CD4-positive, CD25-positive, alpha-beta regulatory T cell (primary cell): Measurements from ENCODE around the gene AIPL1. TPM values are rescaled to one million over a fixed set of nuclear protein-coding genes. Genes with fewer than 3 reads are reported as not detected.

Experiments
- ATAC-seq, 2 donors: fragments of 150-1000 bp; cut with Tn5 transposase; one replicate each; pipeline ENCODE4 v1.10.0; 2021; ENCODE audit warnings: low read depth in 2 of 2, moderate number of reproducible peaks in 2 of 2, moderate library complexity in 1 of 2
- DNase-seq, 3 donors: peaks; one replicate each; pipeline versions ENCODE4 v3.0.0 to v3.0.0-alpha.2; 2012 to 2022; ENCODE audit warnings: mixed read lengths in 1 of 3
- H3K27ac ChIP-seq: one replicate; pipeline ENCODE4 v1.7.0; 2013; ENCODE audit warnings: mild to moderate bottlenecking, low read length; ENCODE audit not compliant: insufficient read depth, poor library complexity, severe bottlenecking
- H3K27me3 ChIP-seq: one replicate; pipeline ENCODE4 v1.7.0; 2013; ENCODE audit warnings: low read length; ENCODE audit not compliant: control insufficient read depth, insufficient read depth
- H3K36me3 ChIP-seq: one replicate; pipeline ENCODE4 v1.7.0; 2013; ENCODE audit warnings: mild to moderate bottlenecking, low read length, moderate library complexity; ENCODE audit not compliant: control insufficient read depth, insufficient read depth
- H3K4me1 ChIP-seq: 2 replicates; pipeline ENCODE4 v1.7.0; 2013; ENCODE audit warnings: mild to moderate bottlenecking, low read length; ENCODE audit not compliant: insufficient read depth, control insufficient read depth, poor library complexity, severe bottlenecking
- H3K4me3 ChIP-seq: one replicate; pipeline ENCODE4 v1.7.0; 2013; ENCODE audit warnings: low read depth, mild to moderate bottlenecking, low read length, moderate library complexity
- H3K9me3 ChIP-seq, 2 experiments: 1 replicate in 1 of 2; 2 replicates in 1 of 2; pipeline ENCODE4 v1.7.0; 2013; ENCODE audit warnings: low read length in 2 of 2, mild to moderate bottlenecking in 1 of 2, moderate library complexity in 1 of 2; ENCODE audit not compliant: control insufficient read depth in 2 of 2
- H3K27ac Mint-ChIP-seq, 3 donors: one replicate each; pipeline ENCODE4 v1.8.0; 2020 to 2022; ENCODE audit warnings: mild to moderate bottlenecking in 3 of 3, mixed read lengths in 3 of 3, moderate library complexity in 2 of 3
- H3K27me3 Mint-ChIP-seq: one replicate; pipeline ENCODE4 v1.8.0; 2022; ENCODE audit warnings: mild to moderate bottlenecking, mixed read lengths
- H3K36me3 Mint-ChIP-seq: one replicate; pipeline ENCODE4 v1.8.0; 2020; ENCODE audit warnings: mixed read lengths
- H3K4me1 Mint-ChIP-seq, 4 donors: one replicate each; pipeline ENCODE4 v1.8.0; 2020 to 2022; ENCODE audit warnings: mixed read lengths in 4 of 4, mild to moderate bottlenecking in 1 of 4
- H3K4me3 Mint-ChIP-seq, 4 donors: one replicate each; pipeline ENCODE4 v1.8.0; 2020 to 2022; ENCODE audit warnings: mild to moderate bottlenecking in 4 of 4, mixed read lengths in 4 of 4, moderate library complexity in 3 of 4
- H3K9me3 Mint-ChIP-seq, 7 donors: one replicate each; pipeline ENCODE4 v1.8.0; 2020 to 2022; ENCODE audit warnings: mixed read lengths in 7 of 7, mild to moderate bottlenecking in 3 of 7, moderate library complexity in 2 of 7
- polyA plus RNA-seq, 4 donors: library from polyadenylated mRNA; unstranded; fragments of 300-500 nt; fragmentation: Illumina TruSeq; gene quantifications; one replicate each; pipeline ENCODE4 v1.2.3, GENCODE V29; 2021
- total RNA-seq: library from RNA; stranded (reverse); gene quantifications from one replicate; pipeline ENCODE4 v1.2.3, GENCODE V29; 2022

AIPL1 gene
- total and polyA plus RNA-seq, 5 donors from 2014 or later, result not detected

DNA sequence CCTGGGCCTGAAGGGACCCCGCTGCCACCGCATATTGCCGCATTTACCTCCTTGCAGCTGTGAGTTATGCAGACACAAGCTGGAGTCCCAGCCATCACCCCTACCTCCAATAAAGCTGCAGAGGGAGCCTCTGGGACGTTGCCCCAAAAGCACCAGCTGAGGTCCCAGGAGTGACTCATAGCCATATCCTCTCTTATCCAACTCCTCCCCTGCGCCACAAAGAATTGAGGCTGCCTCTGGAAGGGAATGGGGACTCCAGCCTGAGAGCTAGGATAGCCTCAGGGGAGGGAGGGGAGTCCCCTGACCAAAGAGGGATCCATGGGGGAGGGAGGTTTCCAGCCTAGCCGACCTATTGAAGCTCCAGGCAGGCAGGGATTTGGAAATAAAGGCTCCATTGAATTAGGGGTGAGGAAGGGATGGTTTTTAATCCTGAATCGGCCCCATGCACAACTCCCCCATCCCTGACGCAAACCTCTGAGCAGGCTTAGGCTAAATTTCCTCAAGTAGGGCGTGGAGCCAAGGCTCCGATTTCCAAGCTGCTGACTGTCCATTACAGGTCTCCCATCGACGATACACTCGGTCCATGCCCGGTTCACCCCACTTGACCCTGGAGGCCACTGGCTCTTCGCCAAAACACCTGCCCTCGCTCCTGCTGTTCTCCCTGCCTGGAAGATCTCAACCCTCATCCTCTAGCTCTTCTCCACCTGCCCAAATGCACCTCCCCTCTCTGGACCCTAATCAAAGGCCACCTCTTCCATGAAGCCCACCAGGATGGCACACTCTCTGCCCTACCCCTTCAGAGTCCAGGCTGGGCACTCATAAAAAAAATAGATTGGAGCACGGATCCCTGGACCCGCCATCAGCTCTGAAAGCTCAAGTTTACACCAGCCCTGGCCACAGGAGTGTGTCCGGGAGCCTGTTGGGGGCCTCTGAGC is 36.9 kb upstream of the AIPL1 start:
- Histone ChIP-seq H3K4me1 (no peaks in the 10 kb centered on the region), H3K9me3 (no peaks in the 10 kb centered on the region), H3K27ac (no peak overlapping the region), H3K27me3 (no peaks in the 10 kb centered on the region), H3K4me3 (no peak overlapping the region), H3K36me3 (no peaks in the 10 kb centered on the region)
- DNase-seq (no peak), ATAC-seq (no peak)
- Mint-ChIP-seq H3K27ac (no peak overlapping the region), H3K4me3 (peak overlapping the region in 1 of 4 donors; percentile 47), H3K9me3 (no peaks in the 10 kb centered on the region), H3K36me3 (no peaks in the 10 kb centered on the region), H3K4me1 (peaks cover 0 to 5% (median under 1%) of the 10 kb centered on the region in 4 donors), H3K27me3 (peaks cover 4% of the 10 kb centered on the region)

DNA sequence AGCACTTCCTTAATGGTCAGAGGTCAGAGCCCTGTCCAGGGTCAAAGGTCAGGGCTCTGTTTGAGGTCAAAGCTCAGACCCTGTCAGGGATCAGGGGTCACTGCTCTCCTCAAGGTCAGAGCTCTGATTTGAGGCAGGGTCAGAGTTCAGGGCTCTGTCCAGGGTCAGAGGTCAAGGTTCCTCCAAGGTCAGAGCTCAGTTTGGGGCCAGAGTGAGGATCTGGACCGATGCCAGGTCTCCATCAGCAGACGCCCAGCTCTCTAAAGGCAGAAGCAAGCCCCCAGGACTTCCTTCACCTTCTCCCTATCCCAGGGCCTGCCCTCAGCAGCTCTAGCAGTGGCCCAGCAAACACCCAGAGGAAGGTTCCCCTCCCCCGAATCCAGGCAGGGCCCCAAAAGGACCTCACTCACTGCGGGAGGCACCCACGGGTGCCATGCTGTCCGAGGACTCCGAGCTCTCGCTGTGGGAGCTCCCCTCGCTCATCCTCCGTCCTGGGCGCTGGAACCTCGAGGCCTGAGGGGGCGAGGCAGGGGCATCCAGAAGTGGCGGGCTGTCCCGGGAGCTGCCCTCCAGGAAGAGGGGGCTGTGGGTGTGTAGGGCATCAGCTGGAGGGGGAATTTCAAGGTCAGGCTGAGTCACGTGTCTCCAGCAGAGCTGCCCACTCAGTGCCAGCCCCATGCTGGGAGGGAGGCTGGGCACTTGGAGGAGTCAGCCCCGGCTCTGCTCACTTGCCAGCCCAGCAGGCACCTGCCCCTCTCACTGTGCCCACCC is 36.0 kb upstream of the AIPL1 start:
- no peak overlapping the region for H3K27ac ChIP-seq
- no peaks in the 10 kb centered on the region for H3K4me1 ChIP-seq
- H3K36me3 ChIP-seq, result no peaks in the 10 kb centered on the region
- H3K9me3 Mint-ChIP-seq, result no peaks in the 10 kb centered on the region
- H3K9me3 ChIP-seq, result no peaks in the 10 kb centered on the region
- H3K27ac Mint-ChIP-seq, result no peak overlapping the region
- H3K4me3 ChIP-seq, result no peak overlapping the region
- H3K27me3 Mint-ChIP-seq, result peaks cover 4% of the 10 kb centered on the region
- ATAC-seq (no peak), DNase-seq (no peak)
- peaks cover 0 to 5% (median under 1%) of the 10 kb centered on the region in 4 donors for H3K4me1 Mint-ChIP-seq
- no peaks in the 10 kb centered on the region for H3K36me3 Mint-ChIP-seq
- no peaks in the 10 kb centered on the region for H3K27me3 ChIP-seq
- no peak overlapping the region for H3K4me3 Mint-ChIP-seq

DNA sequence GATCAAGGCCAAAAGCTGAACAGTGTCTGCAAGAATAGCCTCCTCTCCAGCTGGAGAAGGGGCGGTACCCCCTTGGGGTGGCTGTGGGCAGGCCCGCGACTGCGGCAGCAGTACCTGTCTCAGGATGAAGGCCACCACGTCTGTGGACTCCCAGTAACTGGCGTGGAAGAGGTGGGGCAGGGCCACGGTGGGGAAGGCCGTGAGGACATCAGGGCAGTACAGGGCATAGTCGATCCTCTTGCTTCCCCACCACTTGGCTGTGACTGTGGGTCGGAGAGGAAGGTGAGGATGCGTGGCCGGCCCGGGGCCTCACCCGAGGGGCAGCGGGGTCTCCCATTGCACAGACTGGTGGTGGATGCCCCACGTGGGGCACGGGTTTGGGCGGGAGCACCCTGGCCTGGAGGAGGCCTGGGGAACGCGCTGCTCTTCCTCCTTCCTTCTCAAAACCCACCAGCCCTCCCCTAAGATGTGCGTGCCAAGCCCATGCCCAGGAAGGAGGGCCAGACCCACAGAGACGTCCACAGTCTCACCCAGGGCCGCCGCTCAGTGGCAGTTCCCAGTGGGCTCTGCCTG is 35.3 kb upstream of the AIPL1 start:
- Mint-ChIP-seq H3K27ac (no peak overlapping the region), H3K4me3 (no peak overlapping the region), H3K9me3 (no peaks in the 10 kb centered on the region), H3K27me3 (peaks cover 4% of the 10 kb centered on the region), H3K4me1 (peaks cover 0 to 5% (median under 1%) of the 10 kb centered on the region in 4 donors), H3K36me3 (no peaks in the 10 kb centered on the region)
- ATAC-seq (no peak), DNase-seq (no peak)
- Histone ChIP-seq H3K4me1 (no peaks in the 10 kb centered on the region), H3K36me3 (no peaks in the 10 kb centered on the region), H3K9me3 (no peaks in the 10 kb centered on the region), H3K27ac (no peak overlapping the region), H3K27me3 (no peaks in the 10 kb centered on the region), H3K4me3 (no peak overlapping the region)

DNA sequence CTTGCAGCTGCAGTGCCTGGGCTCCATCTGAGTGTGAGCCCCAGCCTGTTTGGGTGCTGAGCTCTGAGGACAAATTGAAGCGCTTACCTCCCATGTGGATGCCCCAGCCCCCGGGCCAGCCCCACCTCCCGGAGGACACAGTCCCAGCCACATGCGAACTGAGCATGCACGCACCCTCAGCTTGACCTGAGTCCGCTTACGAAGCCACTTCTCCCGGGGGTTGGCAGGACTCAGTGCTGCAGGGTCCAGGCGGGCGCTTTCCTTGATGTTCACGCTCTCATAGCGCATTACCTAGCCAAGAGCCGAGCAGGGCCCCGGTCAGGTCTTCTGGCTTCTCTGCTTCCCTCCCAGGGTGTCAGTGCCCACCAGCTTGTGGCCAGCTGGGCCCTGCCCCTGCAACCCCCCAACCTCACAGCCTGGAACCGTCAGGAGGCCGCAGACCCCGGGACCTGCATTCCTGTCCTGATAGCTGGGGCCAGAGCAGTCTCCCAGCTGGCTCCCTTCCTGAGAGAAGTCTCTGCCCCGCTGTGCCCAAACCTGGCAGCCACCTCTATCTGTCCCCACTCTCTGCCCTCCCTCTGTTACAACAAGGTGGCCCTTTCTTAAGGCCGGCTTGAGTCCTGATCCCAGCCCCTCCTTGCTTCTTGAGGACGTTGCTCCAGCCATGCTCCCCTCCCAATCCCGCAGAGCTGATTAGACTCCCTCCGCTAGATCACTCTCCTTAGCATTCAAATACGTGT is 33.3 kb upstream of the AIPL1 start:
- H3K36me3 ChIP-seq, result no peaks in the 10 kb centered on the region

DNA sequence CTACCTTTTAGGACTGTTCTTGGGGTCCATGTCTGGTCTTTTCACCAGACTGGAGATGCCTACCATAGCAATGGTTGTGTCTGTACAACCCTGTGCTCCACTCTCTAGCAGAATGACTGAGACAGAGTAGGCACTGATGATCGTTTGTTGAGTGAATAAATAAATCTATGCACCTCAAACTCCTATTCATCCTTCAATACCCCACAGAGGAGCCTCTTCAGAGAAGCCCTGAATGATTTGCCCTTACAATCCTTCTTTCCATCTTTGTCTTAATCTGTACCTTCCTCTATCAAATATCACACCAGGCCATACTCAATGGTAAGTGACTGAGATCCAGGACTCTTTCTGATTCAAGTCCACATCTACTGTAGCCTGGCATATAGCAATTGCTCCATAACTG is 32.6 kb upstream of the AIPL1 start:
- no peaks in the 10 kb centered on the region for H3K9me3 ChIP-seq
- no peaks in the 10 kb centered on the region for H3K36me3 ChIP-seq
- Mint-ChIP-seq H3K4me3 (no peak overlapping the region), H3K4me1 (no peaks in the 10 kb centered on the region), H3K27me3 (no peaks in the 10 kb centered on the region), H3K36me3 (no peaks in the 10 kb centered on the region), H3K27ac (no peak overlapping the region), H3K9me3 (no peaks in the 10 kb centered on the region)
- H3K27ac ChIP-seq, result no peak overlapping the region
- H3K27me3 ChIP-seq, result no peaks in the 10 kb centered on the region
- ATAC-seq, result no peak
- H3K4me1 ChIP-seq, result no peaks in the 10 kb centered on the region
- no peak overlapping the region for H3K4me3 ChIP-seq
- no peak for DNase-seq

More for the DNA sequence above, 33.3 kb upstream of the AIPL1 start:
- Mint-ChIP-seq H3K36me3 (no peaks in the 10 kb centered on the region), H3K4me1 (peaks cover 0 to 3% (median under 1%) of the 10 kb centered on the region in 4 donors), H3K4me3 (no peak overlapping the region), H3K9me3 (no peaks in the 10 kb centered on the region), H3K27me3 (peaks cover 3% of the 10 kb centered on the region), H3K27ac (peak overlapping the region in 1 of 3 donors; percentile 10)
- Histone ChIP-seq H3K27ac (no peak overlapping the region), H3K27me3 (no peaks in the 10 kb centered on the region), H3K4me1 (no peaks in the 10 kb centered on the region), H3K4me3 (no peak overlapping the region), H3K9me3 (no peaks in the 10 kb centered on the region)
- DNase-seq (no peak), ATAC-seq (no peak)

DNA sequence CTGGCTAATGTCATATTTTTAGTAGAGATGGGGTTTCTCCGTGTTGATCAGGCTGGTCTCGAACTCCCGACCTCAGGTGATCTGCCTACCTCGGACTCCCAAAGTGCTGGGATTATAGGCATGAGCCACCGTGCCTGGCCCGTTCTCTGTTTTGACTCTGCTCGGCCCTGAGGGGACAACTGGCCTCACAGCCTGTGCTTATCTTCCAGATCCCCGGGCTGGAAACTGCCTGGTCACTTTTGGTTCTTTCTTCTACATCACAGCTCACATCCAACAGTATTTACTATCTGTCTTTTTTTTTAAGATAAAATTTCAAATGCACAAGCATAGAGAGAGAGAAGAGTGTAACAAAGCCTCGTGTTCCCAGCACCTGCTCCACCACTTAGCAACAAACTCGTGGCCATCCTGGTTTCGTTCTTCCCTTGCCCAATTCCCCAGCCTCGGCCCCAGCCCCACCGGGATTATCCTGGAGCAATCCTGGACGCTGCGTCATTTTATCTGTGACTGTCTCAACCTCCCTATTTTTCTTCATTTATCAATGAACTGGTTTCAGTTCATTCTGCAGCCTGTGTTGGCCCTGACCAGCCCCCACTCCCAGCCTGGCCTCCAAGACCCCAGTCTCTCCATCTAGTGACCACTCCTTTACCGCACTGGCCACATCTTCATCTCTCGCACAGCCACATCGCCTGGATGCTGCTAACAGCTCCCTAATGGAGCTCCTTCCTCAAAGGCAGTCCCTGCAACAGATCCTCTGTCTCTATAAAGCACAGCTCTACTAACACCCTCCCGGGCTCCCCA is 30.5 kb upstream of the AIPL1 start:
- Histone ChIP-seq H3K27ac (no peak overlapping the region), H3K36me3 (no peaks in the 10 kb centered on the region), H3K4me3 (no peak overlapping the region), H3K4me1 (no peaks in the 10 kb centered on the region), H3K9me3 (no peaks in the 10 kb centered on the region), H3K27me3 (no peaks in the 10 kb centered on the region)
- Mint-ChIP-seq H3K9me3 (no peaks in the 10 kb centered on the region), H3K27me3 (no peaks in the 10 kb centered on the region), H3K36me3 (no peaks in the 10 kb centered on the region), H3K4me1 (peaks cover 0 to 6% (median 0%) of the 10 kb centered on the region in 4 donors), H3K27ac (peak overlapping the region; percentile 15 to 26 (median 22)), H3K4me3 (no peak overlapping the region)
- no peak for DNase-seq
- no peak for ATAC-seq
